HG03108 (cell line): Measurements from ENCODE around the gene SLC25A47.

Source experiments
- ATAC-seq: cut with Tn5 transposase; IDR thresholded peaks from one replicate; pipeline ENCODE4 v1.9.1; 2021; ENCODE audit warnings: moderate library complexity; ENCODE audit not compliant: unreplicated experiment

SLC25A47 gene

GRCh38 chr14:100322138-100322957 is 791 bp upstream of the SLC25A47 start:
- no peak for ATAC-seq

GRCh38 chr14:100323942-100324307 is 786 bp downstream of the SLC25A47 start:
- ATAC-seq, result no peak

GRCh38 chr14:100325231-100325632 is 2.1 kb downstream of the SLC25A47 start:
- no peak for ATAC-seq

- ATAC-seq, result no peak
Measured at GRCh38 chr14:100325958-100326357, 2.8 kb downstream of the SLC25A47 start.

- no peak for ATAC-seq
Measured at GRCh38 chr14:100327128-100327527, 4.0 kb downstream of the SLC25A47 start.

- no peak for ATAC-seq
Measured at GRCh38 chr14:100328495-100329163, 5.5 kb downstream of the SLC25A47 start.

- ATAC-seq, result no peak
Measured at GRCh38 chr14:100329233-100330006, 6.3 kb downstream of the SLC25A47 start.

- no peak for ATAC-seq
Measured at GRCh38 chr14:100330007-100330344, 6.8 kb downstream of the SLC25A47 start.

GRCh38 chr14:100330388-100330931 is 7.3 kb downstream of the SLC25A47 start:
- no peak for ATAC-seq

- no peak for ATAC-seq
Measured at GRCh38 chr14:100332071-100332639, 9.0 kb downstream of the SLC25A47 start.

- peak; percentile 43 for ATAC-seq
Measured at GRCh38 chr14:100332797-100333196, 9.7 kb downstream of the SLC25A47 start.

- peak; percentile 5 for ATAC-seq
Measured at GRCh38 chr14:100333311-100333710, 10.2 kb downstream of the SLC25A47 start.

- ATAC-seq, result no peak
Measured at GRCh38 chr14:100333827-100334226, 10.7 kb downstream of the SLC25A47 start.

GRCh38 chr14:100334904-100335303 is 11.8 kb downstream of the SLC25A47 start:
- no peak for ATAC-seq

GRCh38 chr14:100336618-100337530 is 13.7 kb downstream of the SLC25A47 start:
- ATAC-seq, result no peak

GRCh38 chr14:100339766-100340422 is 16.8 kb downstream of the SLC25A47 start:
- ATAC-seq, result no peak

GRCh38 chr14:100340423-100340813 is 17.3 kb downstream of the SLC25A47 start:
- no peak for ATAC-seq

- peak; percentile 47 for ATAC-seq
Measured at GRCh38 chr14:100341301-100342031, 18.3 kb downstream of the SLC25A47 start.

GRCh38 chr14:100342195-100342594 is 19.1 kb downstream of the SLC25A47 start:
- no peak for ATAC-seq
